ENCODE results near the gene SLC39A11. TPM values are rescaled to one million over a fixed set of nuclear protein-coding genes. Genes with fewer than 3 reads are reported as not detected.

Gene SLC39A11
- total and polyA plus RNA-seq, 2 donors (not counting 1 experiment from before 2014, with no cell fraction given) = 12.7 to 27.4 TPM

- H3K79me2 ChIP-seq (ENCODE audit: control insufficient read depth, insufficient read depth, low read length) = no peaks in the 10 kb centered on the region
Observed at GRCh38 chr17:72794152-72794551, 298.3 kb downstream of the SLC39A11 start.

GRCh38 chr17:72792771-72793170 is 299.7 kb downstream of the SLC39A11 start:
- no peaks in the 10 kb centered on the region for H4K20me1 ChIP-seq (ENCODE audit: control insufficient read depth, extremely low read depth, insufficient read depth, low read length)
- DNase-seq (ENCODE audit: low read depth in 2 of 2) = no peak
- no peaks in the 10 kb centered on the region for H3K79me2 ChIP-seq (ENCODE audit: control insufficient read depth, insufficient read depth, low read length)
- H3K4me2 ChIP-seq (ENCODE audit: extremely low read depth, insufficient read depth, low read length) = no peak overlapping the region
- no peak overlapping the region for H2AFZ ChIP-seq (ENCODE audit: low read length)
- H3K27me3 ChIP-seq (ENCODE audit: control insufficient read depth, insufficient read depth, low read length) = no peaks in the 10 kb centered on the region
- no peaks in the 10 kb centered on the region for H3K36me3 ChIP-seq (ENCODE audit: control insufficient read depth, insufficient read depth, low read length)
- no peak overlapping the region for H3K27ac ChIP-seq (ENCODE audit: insufficient read depth, low read length)
- H3K4me3 ChIP-seq (replicated peaks in 1 of 4; ENCODE audit: control extremely low read depth in 1 of 4, insufficient read depth in 1 of 4, low read depth in 3 of 4, low read length in 4 of 4) = no peak overlapping the region
- H3K9ac ChIP-seq (ENCODE audit: insufficient read depth, low read length) = no peak overlapping the region
- TF ChIP-seq, protein P1, sequence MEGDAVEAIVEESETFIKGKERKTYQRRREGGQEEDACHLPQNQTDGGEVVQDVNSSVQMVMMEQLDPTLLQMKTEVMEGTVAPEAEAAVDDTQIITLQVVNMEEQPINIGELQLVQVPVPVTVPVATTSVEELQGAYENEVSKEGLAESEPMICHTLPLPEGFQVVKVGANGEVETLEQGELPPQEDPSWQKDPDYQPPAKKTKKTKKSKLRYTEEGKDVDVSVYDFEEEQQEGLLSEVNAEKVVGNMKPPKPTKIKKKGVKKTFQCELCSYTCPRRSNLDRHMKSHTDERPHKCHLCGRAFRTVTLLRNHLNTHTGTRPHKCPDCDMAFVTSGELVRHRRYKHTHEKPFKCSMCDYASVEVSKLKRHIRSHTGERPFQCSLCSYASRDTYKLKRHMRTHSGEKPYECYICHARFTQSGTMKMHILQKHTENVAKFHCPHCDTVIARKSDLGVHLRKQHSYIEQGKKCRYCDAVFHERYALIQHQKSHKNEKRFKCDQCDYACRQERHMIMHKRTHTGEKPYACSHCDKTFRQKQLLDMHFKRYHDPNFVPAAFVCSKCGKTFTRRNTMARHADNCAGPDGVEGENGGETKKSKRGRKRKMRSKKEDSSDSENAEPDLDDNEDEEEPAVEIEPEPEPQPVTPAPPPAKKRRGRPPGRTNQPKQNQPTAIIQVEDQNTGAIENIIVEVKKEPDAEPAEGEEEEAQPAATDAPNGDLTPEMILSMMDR (conservative IDR thresholded peaks at IDR 0.05 in 1 of 2, IDR thresholded peaks at IDR 0.05 in 1 of 2; ENCODE audit: low read depth in 1 of 2, low read length in 2 of 2) = no peak
- TF ChIP-seq EZH2 (IDR thresholded peaks at IDR 0.05; ENCODE audit: low read length, missing control alignments) = no peak
- H3K9me3 ChIP-seq (ENCODE audit: control insufficient read depth, insufficient read depth, low read depth, low read length) = no peaks in the 10 kb centered on the region
- no peaks in the 10 kb centered on the region for H3K4me1 ChIP-seq (ENCODE audit: control insufficient read depth, extremely low read depth, insufficient read depth, low read length)

More at GRCh38 chr17:72794152-72794551, 298.3 kb downstream of the SLC39A11 start:
- no peaks in the 10 kb centered on the region for H3K36me3 ChIP-seq (ENCODE audit: control insufficient read depth, insufficient read depth, low read length)
- TF ChIP-seq, protein P1 (conservative IDR thresholded peaks at IDR 0.05 in 1 of 2, IDR thresholded peaks at IDR 0.05 in 1 of 2; ENCODE audit: low read depth in 1 of 2, low read length in 2 of 2) = no peak
- no peak for TF ChIP-seq EZH2 (IDR thresholded peaks at IDR 0.05; ENCODE audit: low read length, missing control alignments)
- no peaks in the 10 kb centered on the region for H4K20me1 ChIP-seq (ENCODE audit: control insufficient read depth, extremely low read depth, insufficient read depth, low read length)
- no peak overlapping the region for H3K27ac ChIP-seq (ENCODE audit: insufficient read depth, low read length)
- H3K9me3 ChIP-seq (ENCODE audit: control insufficient read depth, insufficient read depth, low read depth, low read length) = no peaks in the 10 kb centered on the region
- no peak overlapping the region for H3K4me3 ChIP-seq (replicated peaks in 1 of 4; ENCODE audit: control extremely low read depth in 1 of 4, insufficient read depth in 1 of 4, low read depth in 3 of 4, low read length in 4 of 4)
- no peak overlapping the region for H3K9ac ChIP-seq (ENCODE audit: insufficient read depth, low read length)
- no peaks in the 10 kb centered on the region for H3K27me3 ChIP-seq (ENCODE audit: control insufficient read depth, insufficient read depth, low read length)
- H2AFZ ChIP-seq (ENCODE audit: low read length) = no peak overlapping the region
- no peaks in the 10 kb centered on the region for H3K4me1 ChIP-seq (ENCODE audit: control insufficient read depth, extremely low read depth, insufficient read depth, low read length)
- DNase-seq (ENCODE audit: low read depth in 2 of 2) = no peak
- H3K4me2 ChIP-seq (ENCODE audit: extremely low read depth, insufficient read depth, low read length) = no peak overlapping the region

GRCh38 chr17:72790190-72790589 is 302.3 kb downstream of the SLC39A11 start:
- H3K4me3 ChIP-seq (replicated peaks in 1 of 4; ENCODE audit: control extremely low read depth in 1 of 4, insufficient read depth in 1 of 4, low read depth in 3 of 4, low read length in 4 of 4) = no peak overlapping the region
- no peak overlapping the region for H3K27ac ChIP-seq (ENCODE audit: insufficient read depth, low read length)
- no peak for DNase-seq (ENCODE audit: low read depth in 2 of 2)
- no peak overlapping the region for H3K9ac ChIP-seq (ENCODE audit: insufficient read depth, low read length)
- TF ChIP-seq, protein P1 (conservative IDR thresholded peaks at IDR 0.05 in 1 of 2, IDR thresholded peaks at IDR 0.05 in 1 of 2; ENCODE audit: low read depth in 1 of 2, low read length in 2 of 2) = no peak
- no peak for TF ChIP-seq EZH2 (IDR thresholded peaks at IDR 0.05; ENCODE audit: low read length, missing control alignments)
- H4K20me1 ChIP-seq (ENCODE audit: control insufficient read depth, extremely low read depth, insufficient read depth, low read length) = no peaks in the 10 kb centered on the region
- H3K4me2 ChIP-seq (ENCODE audit: extremely low read depth, insufficient read depth, low read length) = no peak overlapping the region
- H3K79me2 ChIP-seq (ENCODE audit: control insufficient read depth, insufficient read depth, low read length) = no peaks in the 10 kb centered on the region
- H3K27me3 ChIP-seq (ENCODE audit: control insufficient read depth, insufficient read depth, low read length) = no peaks in the 10 kb centered on the region
- H3K9me3 ChIP-seq (ENCODE audit: control insufficient read depth, insufficient read depth, low read depth, low read length) = no peaks in the 10 kb centered on the region
- no peaks in the 10 kb centered on the region for H3K36me3 ChIP-seq (ENCODE audit: control insufficient read depth, insufficient read depth, low read length)
- H2AFZ ChIP-seq (ENCODE audit: low read length) = no peak overlapping the region
- H3K4me1 ChIP-seq (ENCODE audit: control insufficient read depth, extremely low read depth, insufficient read depth, low read length) = no peaks in the 10 kb centered on the region

All from fibroblast of lung (primary cell).